GM12864 (cell line): ENCODE results near the gene PLCG2.

Experiments used
- DNase-seq: peaks from one replicate; pipeline ENCODE4 v3.0.0-alpha.2; 2011; ENCODE audit warnings: low read depth
- H3K4me3 ChIP-seq: 2 replicates; pipeline ENCODE4 v1.5.1; 2011; ENCODE audit warnings: mild to moderate bottlenecking, low read depth, low read length, control low read depth
- CTCF ChIP-seq: IDR thresholded peaks from 2 replicates; pipeline ENCODE4 v1.5.1; 2011; ENCODE audit warnings: low read depth, mild to moderate bottlenecking, moderate library complexity, low read length, control low read depth, inconsistent platforms; ENCODE audit errors: missing control alignments

Gene PLCG2

GRCh38 chr16:81888520-81889394 lies 109.7 kb downstream of the PLCG2 start:
- TF ChIP-seq CTCF: no peak
- no peak overlapping the region for H3K4me3 ChIP-seq
- DNase-seq: no peak

GRCh38 chr16:81891736-81892364 lies 112.8 kb downstream of the PLCG2 start:
- no peak for TF ChIP-seq CTCF
- H3K4me3 ChIP-seq: no peak overlapping the region
- DNase-seq: no peak

GRCh38 chr16:81894592-81894991 lies 115.5 kb downstream of the PLCG2 start:
- no peak overlapping the region for H3K4me3 ChIP-seq
- DNase-seq: no peak
- TF ChIP-seq CTCF: no peak

GRCh38 chr16:81896902-81897301 lies 117.8 kb downstream of the PLCG2 start:
- DNase-seq: no peak
- no peak overlapping the region for H3K4me3 ChIP-seq
- no peak for TF ChIP-seq CTCF

GRCh38 chr16:81899601-81900000 lies 120.5 kb downstream of the PLCG2 start:
- TF ChIP-seq CTCF: no peak
- DNase-seq: no peak
- no peak overlapping the region for H3K4me3 ChIP-seq

- no peak for TF ChIP-seq CTCF
- DNase-seq: no peak
- H3K4me3 ChIP-seq: no peak overlapping the region
Measured at GRCh38 chr16:81900014-81900413, 120.9 kb downstream of the PLCG2 start.
